ENCODE measurements around the gene TREX2.

The TREX2 gene

GRCh38 chrX:153477364-153477857, 31.6 kb upstream of the TREX2 start:
- TF ChIP-seq POLR2A (IDR thresholded peaks at IDR 0.05; ENCODE audit: extremely low read depth, insufficient read length) (no peak), CTCF (IDR thresholded peaks at IDR 0.05; ENCODE audit: low read depth, low read length) (no peak), MAX (IDR thresholded peaks at IDR 0.05; ENCODE audit: low read depth, low read length) (no peak), MYC (IDR thresholded peaks at IDR 0.05; ENCODE audit: low read depth, low read length) (no peak)
- DNase-seq (ENCODE audit: low read depth): no peak
- H3K4me3 ChIP-seq (ENCODE audit: low read depth, low read length): no peak overlapping the region

- no peak overlapping the region for H3K4me3 ChIP-seq (ENCODE audit: low read depth, low read length)
- no peak for DNase-seq (ENCODE audit: low read depth)
- no peak for TF ChIP-seq MYC (IDR thresholded peaks at IDR 0.05; ENCODE audit: low read depth, low read length)
- no peak for TF ChIP-seq CTCF (IDR thresholded peaks at IDR 0.05; ENCODE audit: low read depth, low read length)
- no peak for TF ChIP-seq MAX (IDR thresholded peaks at IDR 0.05; ENCODE audit: low read depth, low read length)
- TF ChIP-seq POLR2A (IDR thresholded peaks at IDR 0.05; ENCODE audit: extremely low read depth, insufficient read length): no peak
Observed at GRCh38 chrX:153476666-153477363, 31.0 kb upstream of the TREX2 start.

GRCh38 chrX:153475751-153476281, 30.0 kb upstream of the TREX2 start:
- no peak for DNase-seq (ENCODE audit: low read depth)
- TF ChIP-seq MAX (IDR thresholded peaks at IDR 0.05; ENCODE audit: low read depth, low read length) (no peak), POLR2A (IDR thresholded peaks at IDR 0.05; ENCODE audit: extremely low read depth, insufficient read length) (no peak), MYC (IDR thresholded peaks at IDR 0.05; ENCODE audit: low read depth, low read length) (no peak), CTCF (IDR thresholded peaks at IDR 0.05; ENCODE audit: low read depth, low read length) (no peak)

GRCh38 chrX:153475271-153475670, 29.4 kb upstream of the TREX2 start:
- no peak for TF ChIP-seq POLR2A (IDR thresholded peaks at IDR 0.05; ENCODE audit: extremely low read depth, insufficient read length)
- no peak for TF ChIP-seq MYC (IDR thresholded peaks at IDR 0.05; ENCODE audit: low read depth, low read length)
- no peak for TF ChIP-seq MAX (IDR thresholded peaks at IDR 0.05; ENCODE audit: low read depth, low read length)
- TF ChIP-seq CTCF (IDR thresholded peaks at IDR 0.05; ENCODE audit: low read depth, low read length): no peak
- H3K4me3 ChIP-seq (ENCODE audit: low read depth, low read length): no peak overlapping the region
- no peak for DNase-seq (ENCODE audit: low read depth)

More at GRCh38 chrX:153475751-153476281, 30.0 kb upstream of the TREX2 start:
- no peak overlapping the region for H3K4me3 ChIP-seq (ENCODE audit: low read depth, low read length)

GRCh38 chrX:153474718-153475117, 28.9 kb upstream of the TREX2 start:
- no peak overlapping the region for H3K4me3 ChIP-seq (ENCODE audit: low read depth, low read length)
- peak; percentile 43 for DNase-seq (ENCODE audit: low read depth)
- no peak for TF ChIP-seq POLR2A (IDR thresholded peaks at IDR 0.05; ENCODE audit: extremely low read depth, insufficient read length)
- TF ChIP-seq MYC (IDR thresholded peaks at IDR 0.05; ENCODE audit: low read depth, low read length): no peak
- no peak for TF ChIP-seq CTCF (IDR thresholded peaks at IDR 0.05; ENCODE audit: low read depth, low read length)
- no peak for TF ChIP-seq MAX (IDR thresholded peaks at IDR 0.05; ENCODE audit: low read depth, low read length)
